ENCODE measurements around the gene LORICRIN. TPM values are rescaled to one million over a fixed set of nuclear protein-coding genes. Genes with fewer than 3 reads are reported as not detected.
A peak's percentile ranks its signal among the peaks of the same experiment; 100 is the strongest.
"Not testable (repeated sequence)": the region's sequence is repeated elsewhere in the genome, so short reads cannot be mapped to it uniquely, and the experiment has no call there.

The LORICRIN gene, protein sequence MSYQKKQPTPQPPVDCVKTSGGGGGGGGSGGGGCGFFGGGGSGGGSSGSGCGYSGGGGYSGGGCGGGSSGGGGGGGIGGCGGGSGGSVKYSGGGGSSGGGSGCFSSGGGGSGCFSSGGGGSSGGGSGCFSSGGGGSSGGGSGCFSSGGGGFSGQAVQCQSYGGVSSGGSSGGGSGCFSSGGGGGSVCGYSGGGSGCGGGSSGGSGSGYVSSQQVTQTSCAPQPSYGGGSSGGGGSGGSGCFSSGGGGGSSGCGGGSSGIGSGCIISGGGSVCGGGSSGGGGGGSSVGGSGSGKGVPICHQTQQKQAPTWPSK
- total RNA-seq: not detected

DNA sequence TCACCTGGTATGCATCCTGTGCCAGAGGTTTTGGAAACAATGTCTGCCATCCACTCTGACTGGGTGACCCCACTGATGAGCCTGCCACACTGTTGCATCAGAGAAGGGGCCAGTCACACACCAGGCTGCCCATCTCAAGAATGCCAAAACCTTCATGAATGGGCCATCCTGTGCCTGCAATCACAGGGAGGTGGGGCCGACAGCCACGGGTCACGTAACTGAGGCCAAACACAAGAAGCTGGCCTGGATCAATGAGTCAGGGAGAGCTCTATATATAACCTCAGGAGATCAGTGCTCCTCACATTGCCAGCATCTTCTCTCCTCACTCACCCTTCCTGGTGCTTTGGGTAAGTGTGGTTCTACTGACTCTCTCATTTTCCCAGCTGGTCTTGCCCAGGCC, at the start of gene LORICRIN:
Gene LORICRIN (plus strand): TSS at position 301 of the 400 bp plus-strand sequence. CDS start 1,263 bp downstream, outside the sequence.
- Mint-ChIP-seq H3K36me3 (ENCODE audit: low read depth) (no peaks in the 10 kb centered on the region), H3K27me3 (peaks cover 16% of the 10 kb centered on the region), H3K9me3 (no peaks in the 10 kb centered on the region), H3K27ac (peak within 1 kb of the TSS; percentile 42), H3K4me1 (peaks cover 36% of the 10 kb centered on the region), H3K4me3 (peak within 1 kb of the TSS; percentile 58)
- no peak for ATAC-seq (replicated peaks)

GRCh38 chr1:153210206-153210605, 49.3 kb upstream of the LORICRIN start:
- Mint-ChIP-seq H3K9me3 (no peaks in the 10 kb centered on the region), H3K36me3 (ENCODE audit: low read depth) (no peaks in the 10 kb centered on the region), H3K27me3 (peaks cover 28% of the 10 kb centered on the region), H3K27ac (no peak overlapping the region), H3K4me3 (no peak overlapping the region), H3K4me1 (no peaks in the 10 kb centered on the region)
- no peak for ATAC-seq (replicated peaks)

DNA sequence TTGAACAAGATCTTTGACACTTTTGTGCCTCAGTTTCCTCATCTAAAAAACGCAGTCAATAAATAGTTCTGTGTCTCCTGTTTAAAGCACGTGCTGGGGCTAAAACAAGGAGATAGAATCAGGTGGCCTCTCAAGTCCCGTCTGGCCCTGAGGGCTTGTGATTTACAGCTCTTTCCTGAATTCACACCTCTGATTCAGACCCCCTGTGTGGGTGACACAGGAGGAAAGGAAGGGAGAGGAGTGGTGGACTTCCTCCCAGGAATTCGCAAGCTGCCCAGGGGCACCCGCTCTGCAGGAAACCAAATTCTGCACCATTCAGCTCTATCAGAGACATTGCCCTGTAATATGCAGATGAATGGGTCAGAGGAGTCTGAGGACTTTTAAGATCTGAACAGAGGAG, 47.3 kb upstream of the LORICRIN start:
- no peaks in the 10 kb centered on the region for H3K9me3 Mint-ChIP-seq
- no peak overlapping the region for H3K27ac Mint-ChIP-seq
- no peaks in the 10 kb centered on the region for H3K4me1 Mint-ChIP-seq
- ATAC-seq (replicated peaks): no peak
- H3K36me3 Mint-ChIP-seq (ENCODE audit: low read depth): no peaks in the 10 kb centered on the region
- H3K4me3 Mint-ChIP-seq: no peak overlapping the region
- H3K27me3 Mint-ChIP-seq: peaks cover 21% of the 10 kb centered on the region

- H3K4me1 Mint-ChIP-seq: no peaks in the 10 kb centered on the region
- H3K4me3 Mint-ChIP-seq: no peak overlapping the region
- H3K36me3 Mint-ChIP-seq (ENCODE audit: low read depth): no peaks in the 10 kb centered on the region
- H3K27me3 Mint-ChIP-seq: peaks cover 18% of the 10 kb centered on the region
- no peak overlapping the region for H3K27ac Mint-ChIP-seq
- no peak for ATAC-seq (replicated peaks)
- H3K9me3 Mint-ChIP-seq: no peaks in the 10 kb centered on the region
Measured at GRCh38 chr1:153213519-153213918, 46.0 kb upstream of the LORICRIN start.

DNA sequence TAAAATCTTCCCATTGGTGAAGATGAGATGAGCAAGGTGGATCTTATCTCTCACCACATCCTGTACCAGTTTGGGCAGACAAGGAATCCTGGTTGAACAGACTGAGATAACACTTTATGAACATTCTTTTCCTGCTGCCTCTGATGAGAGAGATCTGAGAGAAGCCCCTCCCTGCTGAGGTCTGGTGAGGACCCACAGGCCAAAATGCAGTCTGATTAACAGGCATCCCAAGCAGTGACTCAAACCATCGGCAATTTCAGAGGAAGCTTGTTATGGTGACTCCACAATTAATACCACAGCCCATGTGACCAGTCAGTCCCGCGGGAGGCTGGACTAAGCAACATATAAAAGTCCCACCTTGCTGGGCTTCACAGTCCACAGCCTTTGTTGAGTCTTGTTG, 42.3 kb upstream of the LORICRIN start, which contains the start of gene PRR9:
Gene PRR9 (plus strand): TSS at position 373 of the 400 bp plus-strand sequence. CDS start 561 bp downstream, outside the sequence.
- Mint-ChIP-seq H3K9me3 (no peaks in the 10 kb centered on the region), H3K27me3 (peaks cover 8% of the 10 kb centered on the region), H3K4me3 (no peak within 1 kb of the TSS), H3K36me3 (ENCODE audit: low read depth) (no peaks in the 10 kb centered on the region), H3K27ac (no peak within 1 kb of the TSS), H3K4me1 (no peaks in the 10 kb centered on the region)
- ATAC-seq (replicated peaks): no peak

- H3K4me3 Mint-ChIP-seq: no peak overlapping the region
- no peaks in the 10 kb centered on the region for H3K36me3 Mint-ChIP-seq (ENCODE audit: low read depth)
- H3K4me1 Mint-ChIP-seq: no peaks in the 10 kb centered on the region
- no peaks in the 10 kb centered on the region for H3K9me3 Mint-ChIP-seq
- H3K27me3 Mint-ChIP-seq: peaks cover 6% of the 10 kb centered on the region
- no peak for ATAC-seq (replicated peaks)
- no peak overlapping the region for H3K27ac Mint-ChIP-seq
Measured at GRCh38 chr1:153217744-153218416, 41.6 kb upstream of the LORICRIN start.

DNA sequence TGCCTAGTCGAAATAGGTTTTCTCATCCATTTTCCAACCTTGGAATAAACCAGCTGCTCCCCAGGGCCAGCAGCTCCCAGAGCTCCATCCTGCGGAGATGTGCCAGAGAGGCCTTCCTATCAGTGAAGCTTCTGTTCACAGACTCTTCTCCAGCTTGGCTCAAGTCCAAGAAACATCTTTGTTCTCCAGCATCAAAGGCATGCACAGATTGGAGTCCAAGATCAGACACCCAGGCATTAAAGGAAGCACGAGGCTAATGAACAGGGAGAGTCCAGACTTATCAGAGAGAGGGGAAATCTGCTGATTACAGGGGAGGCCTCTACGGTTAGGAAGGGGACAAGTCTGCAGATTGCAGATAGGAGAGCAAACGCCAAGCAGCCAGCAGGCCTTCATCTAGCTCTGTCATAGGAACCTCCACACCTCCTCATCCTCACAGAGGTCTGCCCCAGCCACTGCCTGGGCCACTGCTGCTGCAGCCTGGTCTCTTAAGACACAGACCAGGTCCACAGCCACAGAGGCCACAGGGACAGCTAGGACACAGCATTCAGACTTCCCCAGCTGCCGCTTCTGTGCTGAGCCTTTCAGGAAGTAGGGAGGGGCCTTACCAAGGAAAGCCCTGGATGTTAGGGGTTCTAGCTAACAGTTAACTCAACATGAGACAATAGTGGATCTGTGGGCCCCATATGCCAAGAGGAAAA, 38.7 kb upstream of the LORICRIN start:
- no peaks in the 10 kb centered on the region for H3K9me3 Mint-ChIP-seq
- H3K27ac Mint-ChIP-seq: no peak overlapping the region
- H3K4me1 Mint-ChIP-seq: no peaks in the 10 kb centered on the region
- peaks cover 10% of the 10 kb centered on the region for H3K27me3 Mint-ChIP-seq
- no peak overlapping the region for H3K4me3 Mint-ChIP-seq
- no peak for ATAC-seq (replicated peaks)
- H3K36me3 Mint-ChIP-seq (ENCODE audit: low read depth): no peaks in the 10 kb centered on the region

- not testable (repeated sequence) for H3K36me3 Mint-ChIP-seq (ENCODE audit: low read depth); H3K9me3 Mint-ChIP-seq; H3K4me3 Mint-ChIP-seq; H3K27ac Mint-ChIP-seq; H3K4me1 Mint-ChIP-seq
- peaks cover 10% of the 10 kb centered on the region for H3K27me3 Mint-ChIP-seq
- peak; percentile 72 for ATAC-seq (replicated peaks)
Measured at GRCh38 chr1:153223040-153223891, 36.2 kb upstream of the LORICRIN start.

- H3K27me3 Mint-ChIP-seq: peaks cover 21% of the 10 kb centered on the region
- no peaks in the 10 kb centered on the region for H3K4me1 Mint-ChIP-seq
- no peaks in the 10 kb centered on the region for H3K9me3 Mint-ChIP-seq
- no peaks in the 10 kb centered on the region for H3K36me3 Mint-ChIP-seq (ENCODE audit: low read depth)
- H3K27ac Mint-ChIP-seq: no peak overlapping the region
- H3K4me3 Mint-ChIP-seq: no peak overlapping the region
- ATAC-seq (replicated peaks): no peak
Measured at GRCh38 chr1:153227810-153228209, 31.7 kb upstream of the LORICRIN start.

DNA sequence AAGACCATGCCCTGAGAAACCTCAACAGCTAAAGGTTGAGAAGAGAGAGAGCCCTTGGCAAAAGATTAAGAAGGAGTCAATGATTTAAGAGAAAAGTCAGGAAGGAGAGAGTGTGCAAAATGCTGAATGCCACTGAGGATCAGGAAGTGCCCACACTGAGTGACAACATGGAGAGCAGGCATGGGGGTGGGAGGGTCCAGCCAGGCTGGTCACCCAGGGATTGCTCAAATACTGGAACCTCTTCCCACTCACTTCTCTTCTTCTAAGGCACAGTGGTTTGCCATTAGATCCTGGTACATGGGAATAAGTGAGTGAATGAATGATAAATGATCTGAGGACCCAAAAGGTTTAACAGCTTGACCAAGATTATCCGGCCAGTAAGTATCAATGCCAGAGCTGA, 31.0 kb upstream of the LORICRIN start:
- Mint-ChIP-seq H3K4me1 (no peaks in the 10 kb centered on the region), H3K27ac (no peak overlapping the region), H3K27me3 (peaks cover 17% of the 10 kb centered on the region), H3K9me3 (no peaks in the 10 kb centered on the region), H3K36me3 (ENCODE audit: low read depth) (no peaks in the 10 kb centered on the region), H3K4me3 (no peak overlapping the region)
- ATAC-seq (replicated peaks): no peak

GRCh38 chr1:153229076-153229829, 30.2 kb upstream of the LORICRIN start:
- H3K9me3 Mint-ChIP-seq; H3K4me1 Mint-ChIP-seq; H3K4me3 Mint-ChIP-seq; H3K27ac Mint-ChIP-seq; H3K36me3 Mint-ChIP-seq (ENCODE audit: low read depth); ATAC-seq (replicated peaks): not testable (repeated sequence)
- H3K27me3 Mint-ChIP-seq: peaks cover 14% of the 10 kb centered on the region

GRCh38 chr1:153231363-153231762, 28.1 kb upstream of the LORICRIN start:
- no peak overlapping the region for H3K4me3 Mint-ChIP-seq
- no peak for ATAC-seq (replicated peaks)
- H3K27me3 Mint-ChIP-seq: peaks cover 23% of the 10 kb centered on the region
- H3K4me1 Mint-ChIP-seq: no peaks in the 10 kb centered on the region
- H3K27ac Mint-ChIP-seq: no peak overlapping the region
- no peaks in the 10 kb centered on the region for H3K9me3 Mint-ChIP-seq
- H3K36me3 Mint-ChIP-seq (ENCODE audit: low read depth): no peaks in the 10 kb centered on the region

- no peak overlapping the region for H3K27ac Mint-ChIP-seq
- H3K36me3 Mint-ChIP-seq (ENCODE audit: low read depth): no peaks in the 10 kb centered on the region
- H3K9me3 Mint-ChIP-seq: no peaks in the 10 kb centered on the region
- H3K4me3 Mint-ChIP-seq: no peak overlapping the region
- H3K4me1 Mint-ChIP-seq: no peaks in the 10 kb centered on the region
- peaks cover 23% of the 10 kb centered on the region for H3K27me3 Mint-ChIP-seq
- ATAC-seq (replicated peaks): no peak
Measured at GRCh38 chr1:153231785-153232184, 27.7 kb upstream of the LORICRIN start.

Data from activated T-helper 17 cell treated with anti-CD3 and anti-CD28 coated beads, Interleukin-2, amount 50 U/mL, for 72 hours (primary cell).